HCT116 (cell line): Measurements from ENCODE around the gene CMC2. TPM values are rescaled to one million over a fixed set of nuclear protein-coding genes. Genes with fewer than 3 reads are reported as not detected.
A peak's percentile ranks its signal among the peaks of the same experiment; 100 is the strongest.

Source experiments
- ATAC-seq: fragments of 200-7000 bp; cut with Tn5 transposase; 2 replicates; pipeline ENCODE4 v1.9.1; 2020; ENCODE audit warnings: mild to moderate bottlenecking, moderate library complexity
- BruUV-seq: library from RNA; stranded (reverse); fragments of 400-500 nt; replicated peaks from 2 replicates; lab custom pipeline; 2021; lab: Mats Ljungman, UMichigan
- CTCF ChIA-PET: fragments of 300-600 bp; sonication (Branson Sonifier 250); formaldehyde crosslinking; loops from one replicate; lab custom pipeline; 2021; ENCODE audit warnings: antibody characterized with exemption; lab: Charles Lee
- POLR2A ChIA-PET: fragments of 300-600, 350-600 bp; sonication (Branson Sonifier 250); formaldehyde crosslinking; loops from one replicate; lab custom pipeline; 2021; ENCODE audit warnings: antibody characterized with exemption; lab: Charles Lee
- RAD21 ChIA-PET, 2 experiments: fragments of 300-600 bp; sonication (Branson Sonifier 250); formaldehyde crosslinking; loops; one replicate each; lab custom pipeline; 2023; ENCODE audit warnings: low total read pairs in 2 of 2; ENCODE audit not compliant: uncharacterized antibody in 2 of 2, unreplicated experiment in 2 of 2, low non-redundant PET in 1 of 2; lab: Charles Lee
- DNase-seq: peaks from one replicate; pipeline ENCODE4 v3.0.0-alpha.2; 2010; ENCODE audit warnings: low read depth, low spot score
- H2AFZ ChIP-seq: fragments of 200-600 bp; shearing (Covaris generic), sonication (generic); 2 replicates; pipeline ENCODE4 v1.6.1; 2017; ENCODE audit warnings: low read depth, mixed run types, mixed read lengths, antibody characterized with exemption, low read length; ENCODE audit not compliant: poor library complexity, severe bottlenecking
- H3K27ac ChIP-seq: 2 replicates; pipeline ENCODE4 v1.5.1; 2012; ENCODE audit warnings: low read depth, low read length
- H3K27me3 ChIP-seq: fragments of 200-600 bp; sonication (generic); 2 replicates; pipeline ENCODE4 v1.6.1; 2016; ENCODE audit warnings: mixed run types, low read length, mixed read lengths; ENCODE audit not compliant: insufficient read depth
- H3K36me3 ChIP-seq, 2 experiments: fragments of 200-500 bp in 1 of 2; fragments of 200-600 bp in 1 of 2; sonication (Bioruptor generic) in 1 of 2; sonication (generic) in 1 of 2; 2 replicates each; pipeline versions ENCODE4 v1.5.1 to v1.6.1; 2014 to 2016; ENCODE audit warnings: low read length in 2 of 2, inconsistent platforms in 1 of 2, mixed read lengths in 1 of 2, mixed run types in 1 of 2; ENCODE audit not compliant: insufficient read depth in 2 of 2, control insufficient read depth in 1 of 2
- H3K4me1 ChIP-seq, 2 experiments: fragments of 200-600 bp in 1 of 2; sonication (generic) in 1 of 2; 2 replicates each; pipeline versions ENCODE4 v1.5.1 to v1.6.1; 2012 to 2017; ENCODE audit warnings: low read length in 2 of 2, inconsistent platforms in 1 of 2, mild to moderate bottlenecking in 1 of 2, mixed read lengths in 1 of 2, mixed run types in 1 of 2, moderate library complexity in 1 of 2; ENCODE audit not compliant: insufficient read depth in 2 of 2, control insufficient read depth in 1 of 2
- H3K4me2 ChIP-seq: fragments of 200-600 bp; sonication (generic); 2 replicates; pipeline ENCODE4 v1.6.1; 2017; ENCODE audit warnings: mixed run types, low read length, mixed read lengths
- H3K4me3 ChIP-seq, 2 experiments: fragments of 200-600 bp in 1 of 2; sonication (generic) in 1 of 2; replicated peaks in 1 of 2; 2 replicates each; pipeline ENCODE4 v1.5.1; 2011 to 2016; ENCODE audit warnings: low read length in 2 of 2, control low read depth in 1 of 2, low read depth in 1 of 2, mild to moderate bottlenecking in 1 of 2, mixed read lengths in 1 of 2, mixed run types in 1 of 2
- H3K79me2 ChIP-seq: fragments of 200-600 bp; sonication (generic); 2 replicates; pipeline ENCODE4 v1.6.1; 2017; ENCODE audit warnings: mild to moderate bottlenecking, mixed run types, low read length, moderate library complexity, mixed read lengths; ENCODE audit not compliant: insufficient read depth
- H3K9ac ChIP-seq: fragments of 200-600 bp; sonication (generic); 2 replicates; pipeline ENCODE4 v1.6.1; 2016; ENCODE audit warnings: low read length, mixed read lengths
- H3K9me2 ChIP-seq: fragments of 200-600 bp; sonication (generic), shearing (Covaris generic); 2 replicates; pipeline ENCODE4 v1.6.1; 2017; ENCODE audit warnings: mixed run types, mild to moderate bottlenecking, moderate library complexity; ENCODE audit not compliant: insufficient read depth
- H3K9me3 ChIP-seq, 2 experiments: fragments of 200-500 bp in 1 of 2; fragments of 200-600 bp in 1 of 2; sonication (Bioruptor generic) in 1 of 2; sonication (generic) in 1 of 2; 2 replicates each; pipeline ENCODE4 v1.6.1; 2014 to 2017; ENCODE audit warnings: low read length in 2 of 2, mixed read lengths in 2 of 2, inconsistent platforms in 1 of 2, low read depth in 1 of 2, mild to moderate bottlenecking in 1 of 2, mixed run types in 1 of 2, moderate library complexity in 1 of 2; ENCODE audit not compliant: control insufficient read depth in 1 of 2, insufficient read depth in 1 of 2
- H4K20me1 ChIP-seq: fragments of 200-600 bp; sonication (generic), shearing (Covaris generic); 2 replicates; pipeline ENCODE4 v1.6.1; 2017; ENCODE audit warnings: mixed run types, mild to moderate bottlenecking, moderate library complexity; ENCODE audit not compliant: insufficient read depth
- CBX3 ChIP-seq: IDR thresholded peaks from 2 replicates; pipeline ENCODE4 v1.6.1; 2012; ENCODE audit warnings: low read depth
- EGR1 ChIP-seq: IDR thresholded peaks from 2 replicates; pipeline ENCODE4 v1.6.1; 2012; ENCODE audit warnings: low read depth
- ELF1 ChIP-seq: IDR thresholded peaks from 2 replicates; pipeline ENCODE4 v1.6.1; 2012; ENCODE audit warnings: low read depth, borderline replicate concordance
- EZH2 ChIP-seq: fragments of 200-600 bp; sonication (generic); IDR thresholded peaks from 2 replicates; pipeline ENCODE4 v1.6.1; 2017; ENCODE audit warnings: antibody characterized with exemption, mixed run types
- EZH2phosphoT487 ChIP-seq: fragments of 200-600 bp; IDR thresholded peaks from 2 replicates; pipeline ENCODE4 v1.6.1; 2018; ENCODE audit warnings: antibody characterized with exemption, borderline replicate concordance
- FOSL1 ChIP-seq: IDR thresholded peaks from 2 replicates; pipeline ENCODE4 v1.6.1; 2012; ENCODE audit warnings: low read depth
- JUND ChIP-seq: IDR thresholded peaks from 2 replicates; pipeline ENCODE4 v1.6.1; 2012
- POLR2A ChIP-seq: IDR thresholded peaks from 2 replicates; pipeline ENCODE4 v1.7.0; 2011; ENCODE audit warnings: borderline replicate concordance; ENCODE audit not compliant: insufficient read depth, insufficient read length; ENCODE audit errors: extremely low read depth
- POLR2AphosphoS5 ChIP-seq: IDR thresholded peaks from 2 replicates; pipeline ENCODE4 v1.6.1; 2011; ENCODE audit warnings: mild to moderate bottlenecking, low read depth, low read length, moderate library complexity
- RAD21 ChIP-seq: IDR thresholded peaks from 2 replicates; pipeline ENCODE4 v1.6.1; 2012; ENCODE audit warnings: low read depth, mild to moderate bottlenecking
- SIN3A ChIP-seq: IDR thresholded peaks from 2 replicates; pipeline ENCODE4 v1.6.1; 2012; ENCODE audit warnings: low read depth
- SRF ChIP-seq: IDR thresholded peaks from 2 replicates; pipeline ENCODE4 v1.6.1; 2012; ENCODE audit warnings: low read depth
- TCF7L2 ChIP-seq: IDR thresholded peaks from 2 replicates; pipeline ENCODE4 v1.7.0; 2011; ENCODE audit warnings: borderline replicate concordance, inconsistent platforms; ENCODE audit not compliant: insufficient read depth, insufficient read length; ENCODE audit errors: extremely low read depth
- ZFX ChIP-seq: fragments of 450-650 bp; IDR thresholded peaks from 2 replicates; pipeline ENCODE4 v1.6.1; 2017
- ZNF274 ChIP-seq: fragments of 200-500 bp; sonication (Bioruptor generic); IDR thresholded peaks from 2 replicates; pipeline ENCODE4 v1.6.1; 2014; ENCODE audit warnings: mild to moderate bottlenecking, low read depth, low read length, inconsistent platforms
- intact Hi-C: fragments of 100-400 bp; cut with micrococcal nuclease; formaldehyde crosslinking; loops from 2 replicates; pipeline ENCODE4 v1.10.0; 2022
- total RNA-seq: library from RNA; stranded (reverse); gene quantifications from one replicate; pipeline ENCODE4 v1.2.1, GENCODE V29; 2021; ENCODE audit not compliant: unreplicated experiment
- TF ChIP-seq, protein P1 (sequence below): IDR thresholded peaks from 2 replicates; pipeline ENCODE4 v1.6.1; 2012
- TF ChIP-seq, protein P2 (sequence below), 3 experiments: fragments of 200-600 bp in 1 of 3; sonication (generic) in 1 of 3; IDR thresholded peaks in 2 of 3; conservative IDR thresholded peaks in 1 of 3; 2 replicates each; pipeline ENCODE4 v1.5.1; 2012 to 2017; ENCODE audit warnings: low read depth in 2 of 3, low read length in 2 of 3, antibody characterized with exemption in 1 of 3, borderline replicate concordance in 1 of 3, control low read depth in 1 of 3, mild to moderate bottlenecking in 1 of 3, mixed read lengths in 1 of 3, mixed run types in 1 of 3, moderate library complexity in 1 of 3; ENCODE audit not compliant: insufficient read depth in 1 of 3
- TF ChIP-seq, protein P3 (sequence below): IDR thresholded peaks from 2 replicates; pipeline ENCODE4 v1.6.1; 2012

The CMC2 gene
- total RNA-seq, 1 experiment from 2014 or later = 119 TPM

DNA sequence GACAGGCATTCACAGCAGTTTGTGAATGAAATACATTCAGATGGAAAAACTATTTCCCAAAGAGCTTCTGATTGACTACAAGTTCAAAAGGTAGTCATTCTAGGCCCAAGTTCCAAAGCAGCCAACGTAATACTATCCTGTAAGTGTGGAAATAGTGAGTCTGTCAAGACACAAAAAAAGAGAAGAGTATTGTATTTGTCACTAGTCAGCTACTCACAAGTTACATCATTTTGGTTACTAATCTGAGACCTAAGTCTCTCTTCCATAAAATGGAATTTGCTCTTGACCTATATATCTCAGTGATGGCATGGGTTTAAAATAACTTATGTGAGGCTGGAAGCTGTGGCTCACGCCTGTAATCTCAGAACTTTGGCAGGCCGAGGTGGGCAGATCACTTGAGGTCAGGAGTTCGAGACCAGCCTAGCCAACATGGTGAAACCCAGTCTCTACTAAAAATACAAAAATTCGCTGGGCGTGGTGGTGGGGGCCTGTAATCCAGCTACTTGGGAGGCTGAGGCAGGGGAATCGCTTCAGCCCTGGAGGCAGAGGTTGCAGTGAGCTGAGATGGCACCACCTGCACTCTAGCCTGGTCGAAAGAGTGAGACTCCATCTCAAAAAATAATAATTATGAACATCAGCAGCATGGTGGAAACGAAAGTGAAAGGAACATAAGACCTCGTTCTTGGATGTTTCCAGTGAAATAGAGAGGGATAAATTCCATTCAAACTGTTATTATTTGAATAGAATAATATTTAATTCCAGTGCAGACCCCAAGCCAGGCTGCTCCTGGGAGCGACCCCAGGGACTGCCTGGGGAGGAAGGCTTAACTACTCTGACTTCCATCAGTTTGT, 2.9 kb downstream of the CMC2 start:
- no peak overlapping the region for H3K27ac ChIP-seq
- CTCF ChIA-PET = interaction anchor here (0.5 to 2.5 kb wide), 25 partner anchors 7 to 195 kb away, joined by 3 to 13 read pairs (median 4); partner anchors contain the start of gene ATMIN
- DNase-seq (no peak), ATAC-seq (no peak)
- no peaks in the 10 kb centered on the region for H3K27me3 ChIP-seq
- BruUV-seq = no TSS peak
- H3K9ac ChIP-seq = no peak overlapping the region
- no peak overlapping the region for H2AFZ ChIP-seq
- no peak overlapping the region; a peak in 1 of 4 replicates for H3K4me3 ChIP-seq
- peak overlapping the region; percentile 83; the same call in 1 of the 2 replicates for H3K4me2 ChIP-seq
- H3K4me1 ChIP-seq = peaks cover 15 to 26% of the 10 kb centered on the region in 2 experiments
- H3K9me2 ChIP-seq = no peaks in the 10 kb centered on the region
- H4K20me1 ChIP-seq = peaks cover 22% of the 10 kb centered on the region; the same call in 1 of the 2 replicates
- no peaks in the 10 kb centered on the region for H3K9me3 ChIP-seq
- POLR2A ChIA-PET = no interaction called here
- no peaks in the 10 kb centered on the region; a peak in 1 of 4 replicates for H3K36me3 ChIP-seq
- intact Hi-C loops = loop anchor here (5.0 to 10.0 kb wide), 2 partner anchors 191 to 733 kb away; no protein-coding TSS in a partner anchor
- TF ChIP-seq POLR2AphosphoS5 = no peak
- no peak for TF ChIP-seq CBX3
- TF ChIP-seq EZH2phosphoT487 = no peak
- TF ChIP-seq, protein P1, sequence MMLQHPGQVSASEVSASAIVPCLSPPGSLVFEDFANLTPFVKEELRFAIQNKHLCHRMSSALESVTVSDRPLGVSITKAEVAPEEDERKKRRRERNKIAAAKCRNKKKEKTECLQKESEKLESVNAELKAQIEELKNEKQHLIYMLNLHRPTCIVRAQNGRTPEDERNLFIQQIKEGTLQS = no peak
- TF ChIP-seq JUND = no peak
- RAD21 ChIA-PET = no interaction called here
- peaks cover 94% of the 10 kb centered on the region for H3K79me2 ChIP-seq

DNA sequence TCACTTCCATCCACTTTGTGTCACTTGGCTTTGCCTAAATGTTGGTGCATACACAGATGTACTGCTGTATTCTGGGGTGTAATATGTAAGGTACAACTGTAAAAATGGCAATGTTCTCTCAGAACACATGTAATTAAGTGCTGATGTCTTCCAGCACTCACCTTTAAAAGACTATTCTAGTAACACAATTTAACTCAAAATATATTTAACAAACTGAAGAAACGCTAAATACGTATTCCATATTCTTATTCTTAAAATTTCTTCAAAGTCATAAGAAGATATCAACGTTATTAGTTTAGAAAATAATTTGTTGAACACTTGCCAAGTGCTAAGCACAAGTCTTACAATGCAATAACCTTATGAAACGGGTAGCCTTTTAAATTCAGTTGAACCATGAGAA, 3.6 kb downstream of the CMC2 start:
- H3K4me1 ChIP-seq = peaks cover 10 to 23% of the 10 kb centered on the region in 2 experiments; a peak in 3 of 4 replicates
- no peak for DNase-seq
- intact Hi-C loops = loop anchor here (5.0 to 10.0 kb wide), 2 partner anchors 192 to 734 kb away; no protein-coding TSS in a partner anchor
- no peak for TF ChIP-seq EGR1
- TF ChIP-seq CBX3 = no peak
- TF ChIP-seq SIN3A = no peak
- no peak for TF ChIP-seq TCF7L2
- TF ChIP-seq EZH2 = no peak
- no peak for TF ChIP-seq POLR2A
- no peak for TF ChIP-seq ZNF274
- TF ChIP-seq RAD21 = no peak
- TF ChIP-seq ELF1 = no peak
- no peak for TF ChIP-seq JUND
- TF ChIP-seq, protein P2, sequence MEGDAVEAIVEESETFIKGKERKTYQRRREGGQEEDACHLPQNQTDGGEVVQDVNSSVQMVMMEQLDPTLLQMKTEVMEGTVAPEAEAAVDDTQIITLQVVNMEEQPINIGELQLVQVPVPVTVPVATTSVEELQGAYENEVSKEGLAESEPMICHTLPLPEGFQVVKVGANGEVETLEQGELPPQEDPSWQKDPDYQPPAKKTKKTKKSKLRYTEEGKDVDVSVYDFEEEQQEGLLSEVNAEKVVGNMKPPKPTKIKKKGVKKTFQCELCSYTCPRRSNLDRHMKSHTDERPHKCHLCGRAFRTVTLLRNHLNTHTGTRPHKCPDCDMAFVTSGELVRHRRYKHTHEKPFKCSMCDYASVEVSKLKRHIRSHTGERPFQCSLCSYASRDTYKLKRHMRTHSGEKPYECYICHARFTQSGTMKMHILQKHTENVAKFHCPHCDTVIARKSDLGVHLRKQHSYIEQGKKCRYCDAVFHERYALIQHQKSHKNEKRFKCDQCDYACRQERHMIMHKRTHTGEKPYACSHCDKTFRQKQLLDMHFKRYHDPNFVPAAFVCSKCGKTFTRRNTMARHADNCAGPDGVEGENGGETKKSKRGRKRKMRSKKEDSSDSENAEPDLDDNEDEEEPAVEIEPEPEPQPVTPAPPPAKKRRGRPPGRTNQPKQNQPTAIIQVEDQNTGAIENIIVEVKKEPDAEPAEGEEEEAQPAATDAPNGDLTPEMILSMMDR (IDR thresholded peaks at IDR 0.05 in 2 of 3, conservative IDR thresholded peaks at IDR 0.05 in 1 of 3; ENCODE audit: borderline replicate concordance in 1 of 3, insufficient read depth in 1 of 3, low read depth in 2 of 3, low read length in 2 of 3) = no peak
- no peak for TF ChIP-seq FOSL1
- TF ChIP-seq, protein P1 = no peak
- TF ChIP-seq SRF = no peak
- TF ChIP-seq, protein P3, sequence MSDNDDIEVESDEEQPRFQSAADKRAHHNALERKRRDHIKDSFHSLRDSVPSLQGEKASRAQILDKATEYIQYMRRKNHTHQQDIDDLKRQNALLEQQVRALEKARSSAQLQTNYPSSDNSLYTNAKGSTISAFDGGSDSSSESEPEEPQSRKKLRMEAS = no peak
- no peak for TF ChIP-seq ZFX
- TF ChIP-seq, all 23 proteins: peak for 0
- no peaks in the 10 kb centered on the region for H3K27me3 ChIP-seq
- ChIA-PET CTCF (interaction anchor here (0.7 to 2.5 kb wide), 2 partner anchors 31 to 33 kb away, joined by 3 to 9 read pairs; partner anchors contain the start of gene ATMIN), POLR2A (no interaction called here), RAD21 (no interaction called here)
- no peaks in the 10 kb centered on the region for H3K9me3 ChIP-seq
- no TSS peak for BruUV-seq
- peaks cover 94% of the 10 kb centered on the region for H3K79me2 ChIP-seq
- 0 out of 2 replicates have a peak, but pooled peaks cover 3% of the 10 kb centered on the region for H3K9me2 ChIP-seq
- H4K20me1 ChIP-seq = peaks cover 22% of the 10 kb centered on the region; the same call in 1 of the 2 replicates
- H3K4me3 ChIP-seq = no peak overlapping the region
- H3K36me3 ChIP-seq = no peaks in the 10 kb centered on the region; a peak in 1 of 4 replicates
- H2AFZ ChIP-seq = no peak overlapping the region
- ATAC-seq = no peak
- no peak overlapping the region for H3K9ac ChIP-seq
- H3K27ac ChIP-seq = no peak overlapping the region
- no peak overlapping the region for H3K4me2 ChIP-seq
